Astrocyte of the spinal cord (primary cell): ENCODE measurements around the gene PTBP3.

ENCODE experiments used
- DNase-seq: peaks from one replicate; pipeline ENCODE4 v3.0.0; 2011; ENCODE audit warnings: low read depth, low spot score
- H3K4me3 ChIP-seq: 2 replicates; pipeline ENCODE4 v1.5.1; 2011; ENCODE audit warnings: low read depth, mild to moderate bottlenecking, low read length, moderate library complexity
- in situ Hi-C: cut with HindIII; loops from 2 replicates; pipeline ENCODE4 v1.10.0; 2017; ENCODE audit warnings: low sequenced_read_pairs
- TF ChIP-seq, protein P1 (sequence below): IDR thresholded peaks from 2 replicates; pipeline ENCODE4 v1.5.1; 2012; ENCODE audit warnings: low read depth, mild to moderate bottlenecking, low read length, inconsistent platforms

PTBP3 gene

DNA sequence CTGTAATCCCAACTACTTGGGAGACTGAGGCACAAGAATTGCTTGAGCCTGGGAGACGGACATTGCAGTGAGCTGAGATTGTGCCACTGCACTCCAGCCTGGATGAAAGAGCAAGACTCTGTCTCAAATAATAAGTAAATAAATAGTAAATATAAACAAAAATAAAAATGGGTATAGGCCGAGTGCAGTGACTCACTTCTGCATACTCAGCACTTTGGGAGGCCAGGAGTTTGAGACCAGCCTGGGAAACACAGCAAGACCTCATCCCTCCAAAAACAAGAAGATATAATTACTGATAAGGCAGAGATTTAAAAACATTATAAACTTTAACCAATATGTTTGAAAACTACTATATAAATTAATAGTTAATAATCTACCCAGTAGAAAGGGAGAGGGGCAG, 120.5 kb downstream of the PTBP3 start:
- TF ChIP-seq, protein P1, sequence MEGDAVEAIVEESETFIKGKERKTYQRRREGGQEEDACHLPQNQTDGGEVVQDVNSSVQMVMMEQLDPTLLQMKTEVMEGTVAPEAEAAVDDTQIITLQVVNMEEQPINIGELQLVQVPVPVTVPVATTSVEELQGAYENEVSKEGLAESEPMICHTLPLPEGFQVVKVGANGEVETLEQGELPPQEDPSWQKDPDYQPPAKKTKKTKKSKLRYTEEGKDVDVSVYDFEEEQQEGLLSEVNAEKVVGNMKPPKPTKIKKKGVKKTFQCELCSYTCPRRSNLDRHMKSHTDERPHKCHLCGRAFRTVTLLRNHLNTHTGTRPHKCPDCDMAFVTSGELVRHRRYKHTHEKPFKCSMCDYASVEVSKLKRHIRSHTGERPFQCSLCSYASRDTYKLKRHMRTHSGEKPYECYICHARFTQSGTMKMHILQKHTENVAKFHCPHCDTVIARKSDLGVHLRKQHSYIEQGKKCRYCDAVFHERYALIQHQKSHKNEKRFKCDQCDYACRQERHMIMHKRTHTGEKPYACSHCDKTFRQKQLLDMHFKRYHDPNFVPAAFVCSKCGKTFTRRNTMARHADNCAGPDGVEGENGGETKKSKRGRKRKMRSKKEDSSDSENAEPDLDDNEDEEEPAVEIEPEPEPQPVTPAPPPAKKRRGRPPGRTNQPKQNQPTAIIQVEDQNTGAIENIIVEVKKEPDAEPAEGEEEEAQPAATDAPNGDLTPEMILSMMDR, result no peak
- in situ Hi-C loops, result no loop called here
- H3K4me3 ChIP-seq, result no peak overlapping the region
- DNase-seq, result no peak

DNA sequence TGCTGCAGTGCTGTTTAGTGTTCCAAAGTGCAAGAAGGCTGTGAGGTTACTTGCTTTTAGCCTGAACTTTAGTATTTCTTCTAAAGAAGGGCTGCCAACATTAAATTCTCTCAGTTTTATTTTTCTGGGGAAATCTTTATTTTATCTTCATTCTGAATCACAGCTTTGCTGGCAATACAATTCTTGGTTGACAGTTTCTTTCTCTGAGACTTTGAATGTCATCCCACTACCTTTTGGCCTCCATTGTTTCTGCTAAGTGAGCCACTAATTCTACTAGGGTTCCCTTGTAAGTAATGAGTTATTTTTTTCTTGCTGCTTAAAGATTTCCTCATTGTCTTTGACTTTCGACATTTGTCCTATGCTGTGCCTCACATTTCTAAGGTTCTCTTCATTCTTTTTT, 126.0 kb downstream of the PTBP3 start:
- no peak overlapping the region for H3K4me3 ChIP-seq

DNA sequence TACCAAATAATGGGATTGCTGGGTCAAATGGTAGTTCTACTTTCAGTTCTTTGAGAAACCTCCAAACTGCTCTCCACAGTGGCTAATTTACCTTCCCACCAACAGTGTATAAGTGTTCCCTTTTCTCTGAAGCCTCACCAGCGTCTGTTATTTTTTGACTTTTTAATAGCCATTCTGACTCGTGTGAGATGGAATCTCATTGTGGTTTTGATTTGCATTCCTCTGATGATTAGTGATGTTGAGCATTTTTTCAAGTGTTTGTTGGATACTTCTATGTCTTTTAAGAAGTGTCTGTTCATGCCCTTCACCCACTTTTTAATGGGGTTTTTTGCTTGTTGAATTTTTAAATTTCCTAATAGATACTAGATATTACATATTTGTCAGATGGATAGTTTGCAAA, 129.9 kb downstream of the PTBP3 start:
- TF ChIP-seq, protein P1, result no peak
- peak; percentile 74 for DNase-seq
- no peak overlapping the region for H3K4me3 ChIP-seq
- in situ Hi-C loops, result no loop called here

More for the DNA sequence above, 126.0 kb downstream of the PTBP3 start:
- TF ChIP-seq, protein P1, result no peak
- in situ Hi-C loops, result no loop called here
- DNase-seq, result no peak

DNA sequence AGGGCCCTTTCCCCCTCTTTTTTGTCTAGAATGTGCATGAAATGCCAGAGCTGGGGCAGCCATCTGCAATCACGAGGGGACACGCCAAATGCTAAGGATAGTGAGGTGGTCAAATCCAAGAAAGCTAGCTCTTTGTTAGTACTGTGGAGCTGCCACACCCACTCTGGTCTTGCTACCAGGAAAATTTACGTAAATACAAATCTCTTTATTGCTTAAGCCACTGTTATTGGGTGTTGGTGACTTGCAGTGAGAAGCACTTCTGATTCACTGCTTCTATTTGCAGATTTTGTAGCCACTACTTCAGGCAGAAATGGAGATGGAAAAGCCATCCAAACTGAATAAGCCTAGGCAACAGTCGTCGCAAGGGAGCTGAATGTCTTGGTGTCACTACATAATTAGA, 132.7 kb downstream of the PTBP3 start:
- in situ Hi-C loops, result no loop called here
- no peak for DNase-seq
- H3K4me3 ChIP-seq, result no peak overlapping the region
- TF ChIP-seq, protein P1, result no peak

DNA sequence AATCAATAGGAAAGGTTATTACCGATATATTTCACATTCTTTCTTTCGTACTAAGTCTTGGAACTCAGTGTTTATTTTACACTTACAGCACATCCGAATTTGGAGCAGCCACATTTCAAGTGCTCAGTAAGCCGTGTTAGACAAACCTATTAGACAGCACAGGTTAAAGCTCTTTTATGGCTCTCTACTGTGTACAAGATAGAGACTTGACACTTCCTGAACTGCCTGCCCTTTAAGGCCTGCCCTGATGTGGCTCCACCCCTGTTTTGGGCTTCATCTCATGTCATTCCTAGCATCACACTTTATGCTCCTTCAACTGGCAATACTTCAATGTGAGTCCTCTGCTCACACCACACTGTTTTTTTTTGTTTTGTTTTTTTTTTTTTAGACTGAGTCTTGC, 134.8 kb downstream of the PTBP3 start:
- no peak overlapping the region for H3K4me3 ChIP-seq
- TF ChIP-seq, protein P1, result no peak
- in situ Hi-C loops, result no loop called here
- no peak for DNase-seq

DNA sequence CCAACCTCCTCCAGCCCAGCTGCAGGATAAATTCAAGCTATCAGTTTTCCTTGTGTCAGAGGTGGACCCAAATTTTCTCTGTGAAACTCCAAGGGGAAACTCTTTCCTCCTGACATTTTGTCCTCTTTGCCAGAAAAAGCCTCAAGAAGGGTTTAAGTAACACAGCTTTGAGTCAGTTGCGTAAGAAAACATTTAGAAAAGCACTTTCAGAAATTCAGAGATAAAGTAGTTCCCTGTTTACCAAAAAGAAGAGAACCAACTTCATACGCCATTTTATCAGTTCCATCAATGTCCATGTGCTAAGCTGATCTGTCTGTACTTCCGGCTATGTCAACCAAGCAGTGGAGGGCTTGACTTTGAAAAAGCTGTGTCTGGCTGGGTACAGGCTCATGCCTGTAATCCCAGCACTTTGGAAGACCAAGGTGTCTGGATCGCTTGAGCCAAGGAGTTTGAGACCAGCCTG, 138.4 kb downstream of the PTBP3 start:
- peak; percentile 13 for DNase-seq

More for the DNA sequence above, 138.4 kb downstream of the PTBP3 start:
- no peak overlapping the region for H3K4me3 ChIP-seq
- TF ChIP-seq, protein P1, result no peak
- in situ Hi-C loops, result no loop called here
